Peyer's patch (tissue), 4 donors: ENCODE data around the gene SURF2. TPM values are rescaled to one million over a fixed set of nuclear protein-coding genes. Genes with fewer than 3 reads are reported as not detected.
"Not testable (repeated sequence)": the region's sequence is repeated elsewhere in the genome, so short reads cannot be mapped to it uniquely, and the experiment has no call there.

Source experiments
- DNase-seq, 3 donors: peaks; one replicate each; pipeline ENCODE4 v3.0.0-alpha.2; 2017 to 2019
- H3K27ac ChIP-seq, 4 donors: fragments of 200-600 bp; sonication (generic); one replicate each; pipeline ENCODE4 v1.5.1; 2016 to 2019
- H3K27me3 ChIP-seq, 2 donors: fragments of 200-600 bp; sonication (generic); one replicate each; pipeline ENCODE4 v1.5.1; 2019
- H3K36me3 ChIP-seq, 3 donors: fragments of 200-600 bp; sonication (generic); one replicate each; pipeline ENCODE4 v1.5.1; 2016 to 2019
- H3K4me1 ChIP-seq, 4 donors: fragments of 200-600 bp; sonication (generic); one replicate each; pipeline ENCODE4 v1.5.1; 2016 to 2019
- H3K4me3 ChIP-seq, 4 donors: fragments of 200-600 bp; sonication (generic); 1 replicate in 3 of 4; 2 replicates in 1 of 4; pipeline ENCODE4 v1.5.1; 2016 to 2019; ENCODE audit warnings: mild to moderate bottlenecking in 1 of 4
- H3K9me3 ChIP-seq, 4 donors: fragments of 200-600 bp; sonication (generic); one replicate each; pipeline ENCODE4 v1.5.1; 2016 to 2019; ENCODE audit warnings: mild to moderate bottlenecking in 1 of 4
- POLR2A ChIP-seq, 2 donors: fragments of 450-650 bp; IDR thresholded peaks; one replicate each; pipeline ENCODE4 v1.5.1; 2017; ENCODE audit warnings: antibody characterized with exemption in 2 of 2, mild to moderate bottlenecking in 2 of 2, moderate library complexity in 2 of 2
- total RNA-seq, 4 donors: library from RNA; depleted of rRNA; stranded (reverse); fragments of >200 nt; gene quantifications; one replicate each; pipeline ENCODE4 v1.1.0, GENCODE V29; 2016
- TF ChIP-seq, protein P1 (sequence below), 6 experiments: fragments of 450-650 bp in 4 of 6; fragments of 200-600 bp in 2 of 6; sonication (generic) in 1 of 6; IDR thresholded peaks; one replicate each; pipeline ENCODE4 v1.5.1; 2017 to 2019; ENCODE audit warnings: antibody characterized with exemption in 6 of 6, mild to moderate bottlenecking in 3 of 6, moderate library complexity in 1 of 6

The SURF2 gene
- total RNA-seq, 4 donors from 2014 or later, result 5.4 to 18.9 (median 15.3) TPM

DNA sequence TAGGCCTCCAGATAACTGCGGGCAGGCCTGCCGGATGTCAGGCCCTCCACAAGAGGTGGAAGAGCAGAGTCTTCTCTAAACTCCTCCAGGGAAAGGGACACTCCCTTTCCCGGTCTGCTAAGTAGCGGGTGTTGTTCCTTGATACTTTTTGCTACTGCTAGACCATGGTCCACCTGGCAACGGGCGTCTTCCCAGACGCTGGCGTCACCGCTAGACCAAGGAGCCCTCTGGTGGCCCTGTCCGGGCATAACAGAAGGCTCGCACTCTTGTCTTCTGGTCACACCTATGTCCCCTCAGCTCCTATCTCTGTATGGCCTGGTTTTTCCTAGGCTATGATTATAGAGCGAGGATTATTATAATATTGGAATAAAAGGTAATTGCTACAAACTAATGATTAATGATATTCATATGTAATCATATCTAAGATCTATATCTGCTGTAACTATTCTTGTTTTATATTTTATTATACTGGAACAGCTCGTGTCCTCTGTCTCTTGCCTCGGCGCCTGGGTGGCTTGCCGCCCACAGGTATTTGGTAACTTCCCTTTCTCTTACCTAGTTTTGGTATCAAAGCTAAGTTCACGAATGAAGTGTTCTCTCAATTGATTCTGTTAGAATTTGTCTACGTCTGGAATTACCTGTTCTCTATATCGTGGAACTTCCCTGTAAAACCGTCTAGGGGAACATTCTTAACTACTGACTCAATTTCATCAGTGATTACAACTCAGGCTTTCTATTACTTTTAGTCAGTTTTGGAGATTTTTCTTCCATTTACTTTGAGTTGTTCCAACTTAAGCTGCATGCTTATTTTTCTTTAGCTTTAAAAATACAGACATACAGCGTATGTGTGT lies 26.8 kb upstream of the SURF2 start:
- H3K4me3 ChIP-seq, H3K9me3 ChIP-seq, H3K27me3 ChIP-seq: not testable (repeated sequence)
- Histone ChIP-seq H3K36me3 (peaks cover 0 to 33% (median 0%) of the 10 kb centered on the region in 3 donors), H3K4me1 (peaks cover 0 to 22% (median 4%) of the 10 kb centered on the region in 4 donors), H3K27ac (peak overlapping the region in 1 of 4 donors; percentile 43)
- peak in 1 of 3 donors; percentile 69 for DNase-seq
- TF ChIP-seq, protein P1, sequence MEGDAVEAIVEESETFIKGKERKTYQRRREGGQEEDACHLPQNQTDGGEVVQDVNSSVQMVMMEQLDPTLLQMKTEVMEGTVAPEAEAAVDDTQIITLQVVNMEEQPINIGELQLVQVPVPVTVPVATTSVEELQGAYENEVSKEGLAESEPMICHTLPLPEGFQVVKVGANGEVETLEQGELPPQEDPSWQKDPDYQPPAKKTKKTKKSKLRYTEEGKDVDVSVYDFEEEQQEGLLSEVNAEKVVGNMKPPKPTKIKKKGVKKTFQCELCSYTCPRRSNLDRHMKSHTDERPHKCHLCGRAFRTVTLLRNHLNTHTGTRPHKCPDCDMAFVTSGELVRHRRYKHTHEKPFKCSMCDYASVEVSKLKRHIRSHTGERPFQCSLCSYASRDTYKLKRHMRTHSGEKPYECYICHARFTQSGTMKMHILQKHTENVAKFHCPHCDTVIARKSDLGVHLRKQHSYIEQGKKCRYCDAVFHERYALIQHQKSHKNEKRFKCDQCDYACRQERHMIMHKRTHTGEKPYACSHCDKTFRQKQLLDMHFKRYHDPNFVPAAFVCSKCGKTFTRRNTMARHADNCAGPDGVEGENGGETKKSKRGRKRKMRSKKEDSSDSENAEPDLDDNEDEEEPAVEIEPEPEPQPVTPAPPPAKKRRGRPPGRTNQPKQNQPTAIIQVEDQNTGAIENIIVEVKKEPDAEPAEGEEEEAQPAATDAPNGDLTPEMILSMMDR (IDR thresholded peaks at IDR 0.05), result peak in 5 of 6 experiments; percentile 7 to 92 (median 85)

- Histone ChIP-seq H3K4me3 (no peak overlapping the region), H3K27ac (no peak overlapping the region), H3K27me3 (no peaks in the 10 kb centered on the region), H3K36me3 (peaks cover 0 to 33% (median 0%) of the 10 kb centered on the region in 3 donors), H3K4me1 (peaks cover 0 to 32% (median 4%) of the 10 kb centered on the region in 4 donors), H3K9me3 (no peaks in the 10 kb centered on the region)
- DNase-seq, result peak in 1 of 3 donors; percentile 43
- TF ChIP-seq, protein P1 (IDR thresholded peaks at IDR 0.05), result no peak
- TF ChIP-seq POLR2A (IDR thresholded peaks at IDR 0.05), result no peak
Measured at GRCh38 chr9:133331221-133331620, 25.1 kb upstream of the SURF2 start.

DNA sequence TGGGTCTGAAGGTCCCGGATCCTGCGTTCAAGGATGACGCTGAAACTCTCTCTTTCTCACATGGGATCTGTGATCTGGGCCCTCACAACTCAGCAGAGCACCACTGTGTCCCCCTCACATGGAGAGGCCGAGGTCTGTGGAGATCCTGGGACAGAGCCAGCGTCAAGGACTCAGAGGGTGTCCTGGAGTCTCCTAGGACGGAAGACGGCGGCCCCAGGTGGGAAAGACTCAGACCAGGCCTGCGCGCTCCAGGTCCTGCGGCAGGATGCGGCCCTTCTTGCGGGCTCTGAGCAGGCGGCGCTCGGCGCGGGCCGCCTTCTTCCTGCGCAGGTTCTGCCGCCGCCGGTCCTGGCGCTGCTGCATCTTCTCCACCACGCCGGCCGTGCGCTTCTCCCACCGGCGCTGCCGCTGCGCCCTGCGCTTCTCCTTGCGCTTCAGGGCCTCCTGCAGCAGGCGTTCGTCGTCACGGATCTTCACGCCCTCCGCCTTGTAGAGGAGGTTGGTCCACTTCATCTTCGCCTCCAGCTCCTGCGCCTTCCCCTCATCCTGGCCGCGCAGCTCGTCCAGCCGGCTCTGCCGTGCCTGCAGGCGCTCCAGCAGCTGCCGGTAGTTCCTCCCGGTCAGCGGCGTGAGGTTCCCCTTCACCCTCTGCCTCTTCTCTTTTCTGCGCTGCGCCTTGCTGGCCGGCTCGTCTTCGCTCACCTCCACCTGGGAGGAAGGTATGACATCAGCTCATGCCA lies 24.5 kb upstream of the SURF2 start:
- no peak for TF ChIP-seq POLR2A (IDR thresholded peaks at IDR 0.05)
- TF ChIP-seq, protein P1 (IDR thresholded peaks at IDR 0.05), result no peak
- peak in 1 of 3 donors; percentile 42 for DNase-seq
- Histone ChIP-seq H3K27me3 (no peaks in the 10 kb centered on the region), H3K36me3 (peaks cover 0 to 33% (median 0%) of the 10 kb centered on the region in 3 donors), H3K9me3 (no peaks in the 10 kb centered on the region), H3K27ac (no peak overlapping the region), H3K4me3 (no peak overlapping the region), H3K4me1 (peaks cover 0 to 37% (median 7%) of the 10 kb centered on the region in 4 donors)

DNA sequence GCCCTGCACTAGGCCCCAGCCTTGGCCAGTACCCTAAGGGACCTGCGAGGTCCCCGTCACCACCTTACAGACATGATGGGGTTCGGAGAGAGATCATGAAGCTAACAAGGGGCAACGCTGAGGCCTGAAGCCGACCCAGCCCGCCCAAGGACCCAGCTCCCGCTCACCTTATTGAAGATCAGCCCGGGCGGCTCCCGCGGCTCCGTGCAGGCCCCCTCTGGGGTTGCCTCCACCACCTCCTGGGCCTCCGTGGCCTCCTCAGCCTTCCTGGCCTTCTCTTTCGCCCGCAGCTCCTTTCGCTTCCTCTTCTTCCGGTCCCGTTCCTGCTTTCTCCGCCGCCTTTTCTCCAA lies 24.0 kb upstream of the SURF2 start:
- H3K27ac ChIP-seq, result no peak overlapping the region
- H3K4me3 ChIP-seq, result no peak overlapping the region
- peaks cover 0 to 33% (median 0%) of the 10 kb centered on the region in 3 donors for H3K36me3 ChIP-seq

GRCh38 chr9:133333011-133333410 lies 23.3 kb upstream of the SURF2 start:
- Histone ChIP-seq H3K36me3 (peaks cover 0 to 33% (median 0%) of the 10 kb centered on the region in 3 donors), H3K27ac (peak overlapping the region in 3 of 4 donors; percentile 48 to 77 (median 68)), H3K4me1 (peaks cover 0 to 38% (median 7%) of the 10 kb centered on the region in 4 donors), H3K27me3 (no peaks in the 10 kb centered on the region), H3K9me3 (no peaks in the 10 kb centered on the region), H3K4me3 (no peak overlapping the region)
- TF ChIP-seq POLR2A (IDR thresholded peaks at IDR 0.05), result no peak
- TF ChIP-seq, protein P1 (IDR thresholded peaks at IDR 0.05), result no peak
- peak in 1 of 3 donors; percentile 30 for DNase-seq

More for the DNA sequence above, 24.0 kb upstream of the SURF2 start:
- TF ChIP-seq, protein P1 (IDR thresholded peaks at IDR 0.05), result no peak
- no peak for TF ChIP-seq POLR2A (IDR thresholded peaks at IDR 0.05)
- H3K9me3 ChIP-seq, result no peaks in the 10 kb centered on the region
- peak in 1 of 3 donors; percentile 41 for DNase-seq
- peaks cover 0 to 38% (median 7%) of the 10 kb centered on the region in 4 donors for H3K4me1 ChIP-seq
- no peaks in the 10 kb centered on the region for H3K27me3 ChIP-seq
